Activated CD8-positive, alpha-beta T cell treated with anti-CD3 and anti-CD28 coated beads for 36 hours (primary cell): ENCODE results near the gene WNK3. TPM values are rescaled to one million over a fixed set of nuclear protein-coding genes. Genes with fewer than 3 reads are reported as not detected.

Experiments
- ATAC-seq: fragments of 200-7000 bp; cut with Tn5 transposase; one replicate; pipeline ENCODE4 v1.10.0; 2021; ENCODE audit warnings: mild to moderate bottlenecking, moderate library complexity
- CTCF ChIA-PET: fragments of 350-600 bp; sonication (Branson Sonifier 250); formaldehyde crosslinking; loops from one replicate; lab custom pipeline; 2021; ENCODE audit warnings: antibody characterized with exemption; lab: Charles Lee
- POLR2A ChIA-PET: fragments of 350-600 bp; sonication (Branson Sonifier 250); formaldehyde crosslinking; loops from one replicate; lab custom pipeline; 2021; ENCODE audit warnings: antibody characterized with exemption; lab: Charles Lee
- DNase-seq: peaks from one replicate; pipeline ENCODE4 v3.0.0-alpha.2; 2020
- H3K27ac Mint-ChIP-seq: one replicate; pipeline ENCODE4 v1.8.0; 2021; ENCODE audit warnings: mild to moderate bottlenecking, mixed read lengths
- H3K27me3 Mint-ChIP-seq: one replicate; pipeline ENCODE4 v1.8.0; 2021; ENCODE audit warnings: mixed read lengths
- H3K36me3 Mint-ChIP-seq: one replicate; pipeline ENCODE4 v1.8.0; 2021; ENCODE audit warnings: low read depth, mixed read lengths
- H3K4me1 Mint-ChIP-seq: one replicate; pipeline ENCODE4 v1.8.0; 2021; ENCODE audit warnings: low read depth, mixed read lengths
- H3K4me3 Mint-ChIP-seq: one replicate; pipeline ENCODE4 v1.8.0; 2021; ENCODE audit warnings: mild to moderate bottlenecking, moderate library complexity, mixed read lengths
- H3K9me3 Mint-ChIP-seq: one replicate; pipeline ENCODE4 v1.8.0; 2021; ENCODE audit warnings: mixed read lengths
- intact Hi-C: fragments of 100-400 bp; cut with micrococcal nuclease; formaldehyde crosslinking; loops from one replicate; pipeline ENCODE4 v1.10.0; 2022
- total RNA-seq, 2 experiments: library from RNA; stranded (reverse); gene quantifications; one replicate each; pipeline ENCODE4 v1.2.3, GENCODE V29; 2021
- TF ChIP-seq, protein P1 (sequence below): fragments of 200-600 bp; IDR thresholded peaks from one replicate; pipeline ENCODE4 v1.8.0; 2022; ENCODE audit warnings: antibody characterized with exemption, mild to moderate bottlenecking

Gene WNK3
- total RNA-seq, 2 experiments from 2014 or later, result 0.45 to 0.47 TPM

DNA sequence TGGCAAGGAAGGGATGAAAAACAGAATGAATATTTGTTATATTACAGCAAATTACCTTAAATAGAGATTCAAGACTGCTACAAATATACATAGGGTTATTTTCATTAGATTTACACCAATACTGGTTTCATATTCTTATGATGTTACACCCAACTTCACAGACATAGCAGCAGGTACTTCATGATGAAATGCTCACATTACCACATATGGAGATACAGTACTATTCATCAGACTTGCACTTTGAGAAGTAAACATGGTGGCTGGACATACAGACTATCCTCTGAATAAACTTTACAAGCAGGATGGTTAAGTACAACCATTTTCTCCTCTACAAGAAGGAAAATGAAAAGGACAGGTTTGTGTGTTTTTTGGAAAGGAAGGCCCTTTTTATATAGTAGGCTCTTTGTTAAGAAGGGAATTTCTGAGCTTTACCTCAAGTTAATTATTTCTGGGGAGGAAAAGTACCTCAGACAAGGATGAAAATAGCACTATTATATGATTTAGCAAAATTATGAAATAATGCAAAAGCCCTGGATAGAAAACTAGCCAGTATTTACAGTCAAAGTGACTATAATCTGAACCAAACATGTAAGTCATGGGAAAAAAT, 162.8 kb downstream of the WNK3 start:
- Mint-ChIP-seq H3K9me3 (no peaks in the 10 kb centered on the region), H3K4me3 (no peak overlapping the region), H3K4me1 (no peaks in the 10 kb centered on the region), H3K27me3 (peaks cover 2% of the 10 kb centered on the region), H3K36me3 (no peaks in the 10 kb centered on the region), H3K27ac (no peak overlapping the region)
- intact Hi-C loops, result no loop called here
- ATAC-seq (no peak), DNase-seq (no peak)
- TF ChIP-seq, protein P1, sequence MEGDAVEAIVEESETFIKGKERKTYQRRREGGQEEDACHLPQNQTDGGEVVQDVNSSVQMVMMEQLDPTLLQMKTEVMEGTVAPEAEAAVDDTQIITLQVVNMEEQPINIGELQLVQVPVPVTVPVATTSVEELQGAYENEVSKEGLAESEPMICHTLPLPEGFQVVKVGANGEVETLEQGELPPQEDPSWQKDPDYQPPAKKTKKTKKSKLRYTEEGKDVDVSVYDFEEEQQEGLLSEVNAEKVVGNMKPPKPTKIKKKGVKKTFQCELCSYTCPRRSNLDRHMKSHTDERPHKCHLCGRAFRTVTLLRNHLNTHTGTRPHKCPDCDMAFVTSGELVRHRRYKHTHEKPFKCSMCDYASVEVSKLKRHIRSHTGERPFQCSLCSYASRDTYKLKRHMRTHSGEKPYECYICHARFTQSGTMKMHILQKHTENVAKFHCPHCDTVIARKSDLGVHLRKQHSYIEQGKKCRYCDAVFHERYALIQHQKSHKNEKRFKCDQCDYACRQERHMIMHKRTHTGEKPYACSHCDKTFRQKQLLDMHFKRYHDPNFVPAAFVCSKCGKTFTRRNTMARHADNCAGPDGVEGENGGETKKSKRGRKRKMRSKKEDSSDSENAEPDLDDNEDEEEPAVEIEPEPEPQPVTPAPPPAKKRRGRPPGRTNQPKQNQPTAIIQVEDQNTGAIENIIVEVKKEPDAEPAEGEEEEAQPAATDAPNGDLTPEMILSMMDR, result no peak
- POLR2A ChIA-PET, result no interaction called here
- CTCF ChIA-PET, result no interaction called here

DNA sequence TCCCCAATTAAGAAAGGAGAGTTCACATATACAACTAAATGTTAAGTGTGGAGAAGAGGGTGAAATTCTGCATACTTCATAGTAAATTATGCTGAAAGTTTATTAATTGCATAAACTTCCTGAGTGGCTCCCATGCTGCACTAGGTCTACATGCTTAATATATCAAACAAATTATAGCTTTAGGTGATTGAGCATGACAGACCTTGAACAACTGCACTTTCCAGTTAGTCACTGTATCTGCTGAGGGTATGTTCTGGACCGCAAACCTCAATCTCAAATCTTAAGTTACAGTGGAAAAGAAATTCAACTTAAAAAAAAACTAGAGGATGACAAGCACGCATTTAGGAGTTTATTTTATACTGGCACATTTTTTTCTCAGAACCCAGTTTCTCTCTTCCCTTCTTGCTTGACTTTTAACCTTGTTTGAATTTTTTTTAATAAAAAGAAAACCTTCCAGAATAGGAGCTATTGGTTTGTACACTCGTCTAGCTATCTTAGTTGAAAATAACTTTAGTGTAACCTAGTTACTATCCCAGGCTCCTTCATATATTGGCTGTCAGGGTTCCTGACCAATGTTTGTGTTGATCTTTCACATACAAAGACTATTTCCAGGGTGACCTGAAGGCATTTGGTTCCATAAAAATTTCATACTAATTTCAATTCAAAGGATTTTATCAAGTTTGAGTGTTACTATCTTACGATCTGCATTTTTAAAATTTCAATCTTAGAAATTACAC, 164.6 kb downstream of the WNK3 start:
- Mint-ChIP-seq H3K4me1 (no peaks in the 10 kb centered on the region), H3K27me3 (no peaks in the 10 kb centered on the region), H3K9me3 (no peaks in the 10 kb centered on the region), H3K27ac (no peak overlapping the region), H3K36me3 (no peaks in the 10 kb centered on the region), H3K4me3 (no peak overlapping the region)
- intact Hi-C loops, result no loop called here
- ChIA-PET CTCF (no interaction called here), POLR2A (interaction anchor here (0.6 to 1.1 kb wide), 2 partner anchors 10 to 778 kb away, joined by 3 read pairs; partner anchors contain the start of gene FAM120C)
- no peak for DNase-seq
- ATAC-seq, result no peak
- TF ChIP-seq, protein P1, result no peak

DNA sequence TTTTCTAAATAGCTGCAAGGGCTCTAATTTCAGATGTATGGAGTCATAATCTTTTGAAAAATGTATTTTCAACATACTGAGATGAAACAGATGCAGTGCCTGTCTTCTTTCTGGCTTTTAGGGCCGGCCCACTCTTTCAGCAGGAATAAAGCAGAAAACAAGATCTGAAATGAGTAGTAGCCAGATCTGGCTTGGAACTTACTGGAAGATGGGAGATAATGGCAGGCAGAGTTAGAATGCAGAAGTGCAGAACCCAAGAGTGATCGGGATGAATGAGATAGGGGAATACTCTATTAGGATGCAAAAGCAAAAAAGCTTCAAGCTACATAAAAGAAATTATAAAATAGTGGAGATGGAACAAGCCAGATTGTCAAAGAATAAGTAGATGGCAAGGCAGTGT, 173.4 kb downstream of the WNK3 start:
- TF ChIP-seq, protein P1, result no peak
- intact Hi-C loops, result loop anchor here (5.0 kb wide), 1 partner anchor 142 kb away; the partner anchor contains the start of gene PHF8
- ATAC-seq (no peak), DNase-seq (no peak)
- Mint-ChIP-seq H3K9me3 (no peaks in the 10 kb centered on the region), H3K36me3 (peaks cover 26% of the 10 kb centered on the region), H3K4me1 (peaks cover 26% of the 10 kb centered on the region), H3K27me3 (no peaks in the 10 kb centered on the region), H3K27ac (no peak overlapping the region), H3K4me3 (no peak overlapping the region)
- CTCF ChIA-PET, result no interaction called here
- POLR2A ChIA-PET, result interaction anchor here (3.2 kb wide), 1 partner anchor 140 kb away, joined by 16 read pairs; the partner anchor contains the start of gene PHF8

DNA sequence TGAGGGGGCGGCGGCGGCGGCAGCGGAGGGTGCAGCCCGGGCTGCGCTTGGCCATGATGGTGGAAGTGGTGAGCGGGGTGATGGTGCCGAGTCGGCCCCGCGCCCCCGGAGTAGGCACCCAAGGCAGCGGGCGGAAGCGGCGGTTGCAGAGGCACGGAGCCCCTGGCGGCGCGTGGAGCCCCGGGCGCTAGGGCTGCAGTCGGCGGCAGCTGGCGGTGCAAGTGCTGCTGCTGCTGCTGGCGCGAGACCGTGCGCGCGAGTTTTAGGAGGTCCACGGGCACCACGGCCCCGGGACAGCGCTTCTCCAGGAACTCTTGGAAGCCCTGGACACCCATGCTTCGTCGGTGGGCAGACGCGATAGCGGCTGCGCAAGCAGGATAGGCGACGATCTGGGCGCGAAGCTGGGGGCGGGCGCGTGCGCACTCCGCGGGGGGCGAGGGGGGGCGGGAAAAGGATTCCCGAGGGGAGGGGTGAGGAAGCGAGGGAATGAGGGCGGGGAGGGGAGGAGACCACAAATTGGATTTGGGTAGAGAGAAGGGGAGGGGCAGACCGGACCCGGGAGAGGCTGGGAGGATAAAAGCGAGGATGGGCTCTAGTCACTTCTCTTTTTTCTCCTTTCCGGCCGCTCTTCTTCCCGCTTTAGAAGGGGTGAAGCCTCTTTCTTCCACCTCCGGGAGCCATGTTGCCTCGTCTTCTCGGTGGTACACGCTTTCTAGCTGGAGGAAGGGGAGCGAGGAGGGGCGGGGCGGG, 174.8 kb downstream of the WNK3 start, which contains the start of gene FAM120C:
TSS of gene FAM120C (minus strand) at position 391 of the 750 bp plus-strand sequence. CDS start at position 335, 56 bp downstream.
- TF ChIP-seq, protein P1, result no peak
- H3K4me1 Mint-ChIP-seq, result peaks cover 37% of the 10 kb centered on the region
- intact Hi-C loops, result loop anchor here (5.0 kb wide), 1 partner anchor 141 kb away; the partner anchor contains the start of gene PHF8
- H3K36me3 Mint-ChIP-seq, result peaks cover 27% of the 10 kb centered on the region
- ChIA-PET POLR2A (interaction anchor here (0.6 to 3.2 kb wide), 6 partner anchors 9 to 457 kb away, joined by 3 to 16 read pairs (median 3); partner anchors contain the start of genes PHF8 and TSR2), CTCF (no interaction called here)
- H3K9me3 Mint-ChIP-seq, result no peaks in the 10 kb centered on the region
- DNase-seq (peak; percentile 65), ATAC-seq (peak; percentile 51)
- peak within 1 kb of the TSS; percentile 85 for H3K4me3 Mint-ChIP-seq
- H3K27ac Mint-ChIP-seq, result peak within 1 kb of the TSS; percentile 92
- no peaks in the 10 kb centered on the region for H3K27me3 Mint-ChIP-seq
